Brain microvascular endothelial cell (primary cell): Measurements from ENCODE around the gene PATZ1.

ENCODE experiments used
- DNase-seq: peaks from one replicate; pipeline ENCODE4 v3.0.0-alpha.2; 2020
- H3K27ac ChIP-seq: fragments of 250-450 bp; sonication (Bioruptor Pico); 2 replicates; pipeline ENCODE4 v1.5.1; 2020; ENCODE audit warnings: mild to moderate bottlenecking, moderate library complexity
- H3K27me3 ChIP-seq: fragments of 250-450 bp; sonication (Bioruptor Pico); replicated peaks from 2 replicates; pipeline ENCODE4 v1.5.1; 2020; ENCODE audit warnings: mild to moderate bottlenecking
- H3K36me3 ChIP-seq: fragments of 250-450 bp; sonication (Bioruptor Pico); replicated peaks from 2 replicates; pipeline ENCODE4 v1.5.1; 2020; ENCODE audit warnings: mild to moderate bottlenecking
- H3K4me3 ChIP-seq: 2 replicates; pipeline ENCODE4 v1.5.1; 2011; ENCODE audit warnings: low read depth, mild to moderate bottlenecking, control low read depth, low read length, moderate library complexity
- in situ Hi-C: cut with HindIII; loops from 2 replicates; pipeline ENCODE4 v1.10.0; 2017; ENCODE audit warnings: low sequenced_read_pairs, low pct_ligation_motif_present
- TF ChIP-seq, protein P1 (sequence below): IDR thresholded peaks from 2 replicates; pipeline ENCODE4 v1.5.1; 2011; ENCODE audit warnings: low read depth, mild to moderate bottlenecking, moderate library complexity, low read length, control low read depth, inconsistent platforms; ENCODE audit errors: missing control alignments

Gene PATZ1

GRCh38 chr22:31308181-31308580 lies 38.0 kb downstream of the PATZ1 start:
- H3K36me3 ChIP-seq = no peaks in the 10 kb centered on the region
- H3K27me3 ChIP-seq = no peaks in the 10 kb centered on the region
- in situ Hi-C loops = no loop called here
- TF ChIP-seq, protein P1, sequence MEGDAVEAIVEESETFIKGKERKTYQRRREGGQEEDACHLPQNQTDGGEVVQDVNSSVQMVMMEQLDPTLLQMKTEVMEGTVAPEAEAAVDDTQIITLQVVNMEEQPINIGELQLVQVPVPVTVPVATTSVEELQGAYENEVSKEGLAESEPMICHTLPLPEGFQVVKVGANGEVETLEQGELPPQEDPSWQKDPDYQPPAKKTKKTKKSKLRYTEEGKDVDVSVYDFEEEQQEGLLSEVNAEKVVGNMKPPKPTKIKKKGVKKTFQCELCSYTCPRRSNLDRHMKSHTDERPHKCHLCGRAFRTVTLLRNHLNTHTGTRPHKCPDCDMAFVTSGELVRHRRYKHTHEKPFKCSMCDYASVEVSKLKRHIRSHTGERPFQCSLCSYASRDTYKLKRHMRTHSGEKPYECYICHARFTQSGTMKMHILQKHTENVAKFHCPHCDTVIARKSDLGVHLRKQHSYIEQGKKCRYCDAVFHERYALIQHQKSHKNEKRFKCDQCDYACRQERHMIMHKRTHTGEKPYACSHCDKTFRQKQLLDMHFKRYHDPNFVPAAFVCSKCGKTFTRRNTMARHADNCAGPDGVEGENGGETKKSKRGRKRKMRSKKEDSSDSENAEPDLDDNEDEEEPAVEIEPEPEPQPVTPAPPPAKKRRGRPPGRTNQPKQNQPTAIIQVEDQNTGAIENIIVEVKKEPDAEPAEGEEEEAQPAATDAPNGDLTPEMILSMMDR = no peak
- no peak for DNase-seq
- H3K27ac ChIP-seq = no peak overlapping the region
- H3K4me3 ChIP-seq = no peak overlapping the region

GRCh38 chr22:31305194-31305593 lies 41.0 kb downstream of the PATZ1 start:
- H3K36me3 ChIP-seq = no peaks in the 10 kb centered on the region
- H3K4me3 ChIP-seq = no peak overlapping the region
- H3K27ac ChIP-seq = no peak overlapping the region
- in situ Hi-C loops = no loop called here
- H3K27me3 ChIP-seq = peaks cover 3% of the 10 kb centered on the region
- DNase-seq = no peak
- TF ChIP-seq, protein P1 = no peak

DNA sequence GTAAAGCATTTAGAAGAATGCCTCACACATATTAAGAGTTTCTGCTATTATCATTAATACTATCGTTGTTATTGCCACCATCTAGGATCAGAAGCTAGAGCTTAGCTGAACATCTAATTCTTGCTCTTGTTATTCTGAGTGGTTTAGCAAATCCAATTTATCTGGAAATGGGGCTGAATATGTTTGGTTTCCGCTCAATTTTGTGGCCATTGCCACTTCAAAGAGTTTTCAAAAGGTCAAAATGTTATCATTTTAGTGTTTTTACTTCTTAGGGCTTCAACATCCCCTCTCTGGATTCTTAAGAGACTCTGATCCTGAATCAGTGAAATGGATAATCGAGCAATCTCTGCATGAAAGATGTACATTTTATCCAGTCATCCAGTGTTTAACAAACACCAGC lies 43.6 kb downstream of the PATZ1 start:
- Histone ChIP-seq H3K27me3 (peaks cover 3% of the 10 kb centered on the region), H3K27ac (no peak overlapping the region), H3K36me3 (no peaks in the 10 kb centered on the region), H3K4me3 (no peak overlapping the region)
- TF ChIP-seq, protein P1 = no peak
- in situ Hi-C loops = no loop called here
- DNase-seq = no peak

- TF ChIP-seq, protein P1 = no peak
- DNase-seq = no peak
- peaks cover 3% of the 10 kb centered on the region for H3K27me3 ChIP-seq
- no peaks in the 10 kb centered on the region for H3K36me3 ChIP-seq
- H3K27ac ChIP-seq = no peak overlapping the region
- H3K4me3 ChIP-seq = no peak overlapping the region
- in situ Hi-C loops = no loop called here
Measured at GRCh38 chr22:31302006-31302405, 44.1 kb downstream of the PATZ1 start.

GRCh38 chr22:31300896-31301295 lies 45.2 kb downstream of the PATZ1 start:
- TF ChIP-seq, protein P1 = no peak
- Histone ChIP-seq H3K36me3 (no peaks in the 10 kb centered on the region), H3K4me3 (no peak overlapping the region), H3K27me3 (peaks cover 3% of the 10 kb centered on the region), H3K27ac (no peak overlapping the region)
- DNase-seq = no peak
- in situ Hi-C loops = no loop called here
